Activated CD4-positive, alpha-beta memory T cell treated with anti-CD3 and anti-CD28 coated beads, Interleukin-2, amount 10 ng/mL, durations not matched to agents 7 days and 5 days (primary cell): ENCODE data around the gene RILP. TPM values are rescaled to one million over a fixed set of nuclear protein-coding genes. Genes with fewer than 3 reads are reported as not detected.

Experiments used
- CTCF ChIA-PET: fragments of 350-600 bp; sonication (Branson Sonifier 250); formaldehyde crosslinking; loops from one replicate; lab custom pipeline; 2021; ENCODE audit warnings: antibody characterized with exemption, inconsistent platforms; lab: Charles Lee
- POLR2A ChIA-PET: fragments of 350-600 bp; sonication (Branson Sonifier 250); formaldehyde crosslinking; loops from one replicate; lab custom pipeline; 2021; ENCODE audit warnings: antibody characterized with exemption; lab: Charles Lee
- DNase-seq: peaks from one replicate; pipeline ENCODE4 v3.0.0-alpha.2; 2020
- H3K27ac Mint-ChIP-seq: one replicate; pipeline ENCODE4 v1.8.0; 2021; ENCODE audit warnings: mild to moderate bottlenecking, mixed read lengths
- H3K27me3 Mint-ChIP-seq: one replicate; pipeline ENCODE4 v1.8.0; 2021; ENCODE audit warnings: mixed read lengths
- H3K36me3 Mint-ChIP-seq: one replicate; pipeline ENCODE4 v1.8.0; 2021; ENCODE audit warnings: low read depth, mixed read lengths
- H3K4me1 Mint-ChIP-seq: one replicate; pipeline ENCODE4 v1.8.0; 2021; ENCODE audit warnings: mixed read lengths
- H3K4me3 Mint-ChIP-seq: one replicate; pipeline ENCODE4 v1.8.0; 2021; ENCODE audit warnings: mild to moderate bottlenecking, mixed read lengths
- H3K9me3 Mint-ChIP-seq: one replicate; pipeline ENCODE4 v1.8.0; 2021; ENCODE audit warnings: mixed read lengths
- total RNA-seq, 2 experiments: library from RNA; stranded (reverse); gene quantifications; one replicate each; pipeline ENCODE4 v1.2.3, GENCODE V29; 2021

The RILP gene
- total RNA-seq, 2 experiments from 2014 or later: 7.5 to 8.7 TPM

- CTCF ChIA-PET: no interaction called here
- no peaks in the 10 kb centered on the region for H3K9me3 Mint-ChIP-seq
- POLR2A ChIA-PET: interaction anchor here (3.2 kb wide), 1 partner anchor 71 kb away, joined by 11 read pairs; no protein-coding TSS in a partner anchor
- H3K4me3 Mint-ChIP-seq: peak within 1 kb of the TSS; percentile 72
- peaks cover 38% of the 10 kb centered on the region for H3K4me1 Mint-ChIP-seq
- H3K27me3 Mint-ChIP-seq: no peaks in the 10 kb centered on the region
- H3K36me3 Mint-ChIP-seq: peaks cover 3% of the 10 kb centered on the region
- DNase-seq: no peak
- H3K27ac Mint-ChIP-seq: peak within 1 kb of the TSS; percentile 74
These were observed 4.2 kb downstream of the RILP start, which contains the start of gene SCARF1 for GRCh38 chr17:1645207-1646171. SCARF1 (minus strand) TSS chr17:1645732; CDS start chr17:1645697, 35 bp downstream.

- POLR2A ChIA-PET: interaction anchor here (3.2 kb wide), 1 partner anchor 72 kb away, joined by 11 read pairs; no protein-coding TSS in a partner anchor
- no peaks in the 10 kb centered on the region for H3K9me3 Mint-ChIP-seq
These were observed 5.0 kb downstream of the RILP start for GRCh38 chr17:1644493-1645206.

GRCh38 chr17:1643999-1644492 lies 5.6 kb downstream of the RILP start:
- Mint-ChIP-seq H3K36me3 (no peaks in the 10 kb centered on the region), H3K9me3 (no peaks in the 10 kb centered on the region), H3K27ac (peak overlapping the region; percentile 74), H3K4me3 (peak overlapping the region; percentile 72), H3K4me1 (peaks cover 31% of the 10 kb centered on the region), H3K27me3 (no peaks in the 10 kb centered on the region)
- ChIA-PET CTCF (interaction anchor here (1.1 kb wide), 1 partner anchor 70 kb away, joined by 4 read pairs; no protein-coding TSS in a partner anchor), POLR2A (interaction anchor here (1.1 to 3.2 kb wide), 2 partner anchors 73 to 83 kb away, joined by 3 to 11 read pairs; no protein-coding TSS in a partner anchor)
- DNase-seq: no peak

More at GRCh38 chr17:1644493-1645206, 5.0 kb downstream of the RILP start:
- Mint-ChIP-seq H3K27ac (peak overlapping the region; percentile 74), H3K4me1 (peaks cover 31% of the 10 kb centered on the region), H3K27me3 (no peaks in the 10 kb centered on the region), H3K4me3 (peak overlapping the region; percentile 72), H3K36me3 (no peaks in the 10 kb centered on the region)
- CTCF ChIA-PET: no interaction called here
- DNase-seq: peak; percentile 59

GRCh38 chr17:1643293-1643998 lies 6.2 kb downstream of the RILP start:
- no peaks in the 10 kb centered on the region for H3K9me3 Mint-ChIP-seq
- POLR2A ChIA-PET: interaction anchor here (1.1 to 3.2 kb wide), 2 partner anchors 73 to 82 kb away, joined by 3 to 11 read pairs; no protein-coding TSS in a partner anchor
- CTCF ChIA-PET: interaction anchor here (1.1 kb wide), 1 partner anchor 69 kb away, joined by 4 read pairs; no protein-coding TSS in a partner anchor
- H3K27me3 Mint-ChIP-seq: no peaks in the 10 kb centered on the region
- peaks cover 31% of the 10 kb centered on the region for H3K4me1 Mint-ChIP-seq
- no peaks in the 10 kb centered on the region for H3K36me3 Mint-ChIP-seq
- peak overlapping the region; percentile 72 for H3K4me3 Mint-ChIP-seq
- H3K27ac Mint-ChIP-seq: no peak overlapping the region
- DNase-seq: peak; percentile 62

GRCh38 chr17:1641065-1641403 lies 8.6 kb downstream of the RILP start:
- POLR2A ChIA-PET: interaction anchor here (1.2 to 1.4 kb wide), 2 partner anchors 9 to 12 kb away, joined by 4 to 5 read pairs; partner anchors contain the start of gene RILP
- Mint-ChIP-seq H3K9me3 (no peaks in the 10 kb centered on the region), H3K4me3 (no peak overlapping the region), H3K36me3 (no peaks in the 10 kb centered on the region), H3K27ac (no peak overlapping the region), H3K4me1 (peaks cover 22% of the 10 kb centered on the region), H3K27me3 (no peaks in the 10 kb centered on the region)
- CTCF ChIA-PET: interaction anchor here (1.0 to 1.1 kb wide), 2 partner anchors 11 to 67 kb away, joined by 4 read pairs; no protein-coding TSS in a partner anchor
- no peak for DNase-seq

- H3K27me3 Mint-ChIP-seq: no peaks in the 10 kb centered on the region
- ChIA-PET CTCF (no interaction called here), POLR2A (interaction anchor here (1.2 to 1.4 kb wide), 2 partner anchors 9 to 11 kb away, joined by 4 to 5 read pairs; partner anchors contain the start of gene RILP)
- H3K36me3 Mint-ChIP-seq: no peaks in the 10 kb centered on the region
- H3K4me1 Mint-ChIP-seq: peaks cover 17% of the 10 kb centered on the region
- no peaks in the 10 kb centered on the region for H3K9me3 Mint-ChIP-seq
- DNase-seq: no peak
- no peak overlapping the region for H3K4me3 Mint-ChIP-seq
- no peak overlapping the region for H3K27ac Mint-ChIP-seq
These were observed 9.2 kb downstream of the RILP start for GRCh38 chr17:1640329-1641064.

GRCh38 chr17:1639549-1640180 lies 10.0 kb downstream of the RILP start:
- Mint-ChIP-seq H3K27ac (no peak overlapping the region), H3K4me3 (no peak overlapping the region), H3K9me3 (no peaks in the 10 kb centered on the region), H3K4me1 (peaks cover 9% of the 10 kb centered on the region), H3K36me3 (no peaks in the 10 kb centered on the region), H3K27me3 (no peaks in the 10 kb centered on the region)
- DNase-seq: no peak
- ChIA-PET POLR2A (interaction anchor here (1.8 kb wide), 1 partner anchor 11 kb away, joined by 5 read pairs; the partner anchor contains the start of gene SLC43A2), CTCF (interaction anchor here (0.7 kb wide), 1 partner anchor 217 kb away, joined by 3 read pairs; no protein-coding TSS in a partner anchor)

GRCh38 chr17:1638624-1639300 lies 10.9 kb downstream of the RILP start:
- H3K9me3 Mint-ChIP-seq: no peaks in the 10 kb centered on the region
- DNase-seq: no peak
- no peak overlapping the region for H3K4me3 Mint-ChIP-seq
- POLR2A ChIA-PET: interaction anchor here (1.8 kb wide), 1 partner anchor 10 kb away, joined by 5 read pairs; the partner anchor contains the start of gene SLC43A2
- CTCF ChIA-PET: interaction anchor here (0.7 to 1.1 kb wide), 2 partner anchors 8 to 216 kb away, joined by 3 to 4 read pairs; no protein-coding TSS in a partner anchor
- no peak overlapping the region for H3K27ac Mint-ChIP-seq
- H3K4me1 Mint-ChIP-seq: no peaks in the 10 kb centered on the region
- no peaks in the 10 kb centered on the region for H3K36me3 Mint-ChIP-seq
- H3K27me3 Mint-ChIP-seq: no peaks in the 10 kb centered on the region

- no peak for DNase-seq
- no peaks in the 10 kb centered on the region for H3K4me1 Mint-ChIP-seq
- no peak overlapping the region for H3K27ac Mint-ChIP-seq
- H3K27me3 Mint-ChIP-seq: no peaks in the 10 kb centered on the region
- CTCF ChIA-PET: interaction anchor here (1.1 kb wide), 1 partner anchor 8 kb away, joined by 4 read pairs; no protein-coding TSS in a partner anchor
- no peaks in the 10 kb centered on the region for H3K36me3 Mint-ChIP-seq
- POLR2A ChIA-PET: interaction anchor here (1.8 kb wide), 1 partner anchor 9 kb away, joined by 5 read pairs; the partner anchor contains the start of gene SLC43A2
- no peak overlapping the region for H3K4me3 Mint-ChIP-seq
- H3K9me3 Mint-ChIP-seq: no peaks in the 10 kb centered on the region
These were observed 11.5 kb downstream of the RILP start for GRCh38 chr17:1638171-1638590.

GRCh38 chr17:1636732-1637285 lies 12.9 kb downstream of the RILP start:
- Mint-ChIP-seq H3K4me1 (no peaks in the 10 kb centered on the region), H3K4me3 (no peak overlapping the region), H3K27me3 (peaks cover under 1% of the 10 kb centered on the region), H3K27ac (no peak overlapping the region), H3K36me3 (no peaks in the 10 kb centered on the region), H3K9me3 (no peaks in the 10 kb centered on the region)
- POLR2A ChIA-PET: no interaction called here
- CTCF ChIA-PET: interaction anchor here (1.6 kb wide), 1 partner anchor 12 kb away, joined by 5 read pairs; the partner anchor contains the start of gene RILP
- DNase-seq: no peak
